ENCODE data around the gene RFX1. TPM values are rescaled to one million over a fixed set of nuclear protein-coding genes. Genes with fewer than 3 reads are reported as not detected.
"Not testable (repeated sequence)": the region's sequence is repeated elsewhere in the genome, so short reads cannot be mapped to it uniquely, and the experiment has no call there.

The RFX1 gene
- polyA plus RNA-seq, 1 donor from 2014 or later: 2.2 TPM

DNA sequence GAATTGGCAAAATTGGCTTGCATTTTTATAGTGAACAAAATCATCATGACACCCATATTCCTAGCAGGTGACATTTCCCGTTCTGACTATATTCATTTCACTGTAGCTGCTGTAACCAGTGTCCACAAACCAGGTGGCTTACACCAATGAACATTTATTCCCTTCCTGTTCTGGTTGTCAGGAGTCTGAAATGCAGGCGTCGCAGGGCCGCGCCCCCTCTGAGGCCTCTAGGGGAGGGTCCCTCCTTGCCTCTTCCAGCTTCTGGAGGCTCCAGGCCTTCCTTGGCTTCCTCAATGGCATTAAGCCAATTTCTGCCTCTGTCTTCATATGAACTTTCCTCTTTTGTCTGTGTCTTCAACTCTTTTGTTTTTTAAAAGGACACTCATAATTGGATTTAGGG lies 15.4 kb upstream of the RFX1 start:
- Histone ChIP-seq H3K4me2 (ENCODE audit: low read length) (no peak overlapping the region), H3K79me2 (replicated peaks; ENCODE audit: insufficient read depth, low read length) (no peaks in the 10 kb centered on the region), H3K9me3 (ENCODE audit: low read length) (no peaks in the 10 kb centered on the region), H3K36me3 (ENCODE audit: insufficient read depth, low read length) (no peaks in the 10 kb centered on the region), H4K20me1 (ENCODE audit: insufficient read depth) (no peaks in the 10 kb centered on the region), H3K4me3 (ENCODE audit: low read length) (no peak overlapping the region), H2AFZ (ENCODE audit: low read depth, low read length) (no peak overlapping the region), H3K27me3 (ENCODE audit: insufficient read depth, low read depth, low read length) (no peaks in the 10 kb centered on the region), H3K27ac (ENCODE audit: low read length) (no peak overlapping the region), H3K9me2 (ENCODE audit: insufficient read depth, low read length) (no peaks in the 10 kb centered on the region), H3F3A (ENCODE audit: insufficient read depth, low read length, poor library complexity, severe bottlenecking) (no peaks in the 10 kb centered on the region), H3K9ac (ENCODE audit: low read length) (no peak overlapping the region)
- TF ChIP-seq, protein P1, sequence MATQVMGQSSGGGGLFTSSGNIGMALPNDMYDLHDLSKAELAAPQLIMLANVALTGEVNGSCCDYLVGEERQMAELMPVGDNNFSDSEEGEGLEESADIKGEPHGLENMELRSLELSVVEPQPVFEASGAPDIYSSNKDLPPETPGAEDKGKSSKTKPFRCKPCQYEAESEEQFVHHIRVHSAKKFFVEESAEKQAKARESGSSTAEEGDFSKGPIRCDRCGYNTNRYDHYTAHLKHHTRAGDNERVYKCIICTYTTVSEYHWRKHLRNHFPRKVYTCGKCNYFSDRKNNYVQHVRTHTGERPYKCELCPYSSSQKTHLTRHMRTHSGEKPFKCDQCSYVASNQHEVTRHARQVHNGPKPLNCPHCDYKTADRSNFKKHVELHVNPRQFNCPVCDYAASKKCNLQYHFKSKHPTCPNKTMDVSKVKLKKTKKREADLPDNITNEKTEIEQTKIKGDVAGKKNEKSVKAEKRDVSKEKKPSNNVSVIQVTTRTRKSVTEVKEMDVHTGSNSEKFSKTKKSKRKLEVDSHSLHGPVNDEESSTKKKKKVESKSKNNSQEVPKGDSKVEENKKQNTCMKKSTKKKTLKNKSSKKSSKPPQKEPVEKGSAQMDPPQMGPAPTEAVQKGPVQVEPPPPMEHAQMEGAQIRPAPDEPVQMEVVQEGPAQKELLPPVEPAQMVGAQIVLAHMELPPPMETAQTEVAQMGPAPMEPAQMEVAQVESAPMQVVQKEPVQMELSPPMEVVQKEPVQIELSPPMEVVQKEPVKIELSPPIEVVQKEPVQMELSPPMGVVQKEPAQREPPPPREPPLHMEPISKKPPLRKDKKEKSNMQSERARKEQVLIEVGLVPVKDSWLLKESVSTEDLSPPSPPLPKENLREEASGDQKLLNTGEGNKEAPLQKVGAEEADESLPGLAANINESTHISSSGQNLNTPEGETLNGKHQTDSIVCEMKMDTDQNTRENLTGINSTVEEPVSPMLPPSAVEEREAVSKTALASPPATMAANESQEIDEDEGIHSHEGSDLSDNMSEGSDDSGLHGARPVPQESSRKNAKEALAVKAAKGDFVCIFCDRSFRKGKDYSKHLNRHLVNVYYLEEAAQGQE (IDR thresholded peaks at IDR 0.05; ENCODE audit: borderline replicate concordance): no peak
- no peak for TF ChIP-seq TAF1 (IDR thresholded peaks at IDR 0.05; ENCODE audit: low read depth)
- TF ChIP-seq EZH2 (IDR thresholded peaks at IDR 0.05; ENCODE audit: borderline replicate concordance, insufficient read depth, low read length, poor library complexity, severe bottlenecking): no peak
- TF ChIP-seq CTCF (IDR thresholded peaks at IDR 0.05; ENCODE audit: poor library complexity, severe bottlenecking): no peak
- TF ChIP-seq RAD21 (conservative IDR thresholded peaks at IDR 0.05): no peak
- no peak for TF ChIP-seq EP300 (conservative IDR thresholded peaks at IDR 0.05; ENCODE audit: poor library complexity, severe bottlenecking)
- no peak for TF ChIP-seq SMC3 (conservative IDR thresholded peaks at IDR 0.05; ENCODE audit: poor library complexity)
- TF ChIP-seq MXI1 (conservative IDR thresholded peaks at IDR 0.05; ENCODE audit: poor library complexity, severe bottlenecking): no peak
- TF ChIP-seq POLR2AphosphoS5 (IDR thresholded peaks at IDR 0.05): no peak

- not testable (repeated sequence) for H3K27me3 ChIP-seq (ENCODE audit: insufficient read depth, low read depth, low read length); H3K9ac ChIP-seq (ENCODE audit: low read length); H3K4me2 ChIP-seq (ENCODE audit: low read length); H3K4me3 ChIP-seq (ENCODE audit: low read length); H2AFZ ChIP-seq (ENCODE audit: low read depth, low read length); H3K9me2 ChIP-seq (ENCODE audit: insufficient read depth, low read length); H3K9me3 ChIP-seq (ENCODE audit: low read length); H4K20me1 ChIP-seq (ENCODE audit: insufficient read depth); H3K79me2 ChIP-seq (replicated peaks; ENCODE audit: insufficient read depth, low read length); H3K36me3 ChIP-seq (ENCODE audit: insufficient read depth, low read length); H3K27ac ChIP-seq (ENCODE audit: low read length); H3F3A ChIP-seq (ENCODE audit: insufficient read depth, low read length, poor library complexity, severe bottlenecking)
Measured at GRCh38 chr19:14019739-14020138, 13.6 kb upstream of the RFX1 start.

DNA sequence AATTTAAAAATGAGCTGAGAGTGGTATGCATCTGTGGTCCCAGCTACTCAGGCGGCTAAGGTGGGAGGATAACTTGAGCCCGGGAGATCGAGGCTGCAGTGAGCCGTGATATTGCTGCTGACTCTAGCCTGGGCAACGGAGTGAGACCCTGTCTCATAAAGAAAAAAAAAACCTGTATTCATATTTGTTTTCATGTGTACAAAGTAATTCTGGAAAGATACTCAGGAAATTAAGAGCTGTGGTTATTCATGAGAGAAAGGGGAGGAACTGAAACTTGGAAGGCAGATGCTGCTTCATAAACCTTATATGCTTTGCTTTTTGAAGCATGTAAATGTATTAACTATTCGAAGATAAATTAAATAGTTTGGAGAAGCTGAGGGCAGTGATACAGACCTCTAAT lies 13.0 kb upstream of the RFX1 start:
- Histone ChIP-seq H3K79me2 (replicated peaks; ENCODE audit: insufficient read depth, low read length) (no peaks in the 10 kb centered on the region), H3K9me2 (ENCODE audit: insufficient read depth, low read length) (no peaks in the 10 kb centered on the region), H3K4me3 (ENCODE audit: low read length) (no peak overlapping the region), H3K36me3 (ENCODE audit: insufficient read depth, low read length) (no peaks in the 10 kb centered on the region), H3K4me2 (ENCODE audit: low read length) (no peak overlapping the region), H3K27ac (ENCODE audit: low read length) (no peak overlapping the region), H2AFZ (ENCODE audit: low read depth, low read length) (no peak overlapping the region), H4K20me1 (ENCODE audit: insufficient read depth) (no peaks in the 10 kb centered on the region), H3K9ac (ENCODE audit: low read length) (no peak overlapping the region), H3K9me3 (ENCODE audit: low read length) (no peaks in the 10 kb centered on the region), H3K27me3 (ENCODE audit: insufficient read depth, low read depth, low read length) (no peaks in the 10 kb centered on the region), H3F3A (ENCODE audit: insufficient read depth, low read length, poor library complexity, severe bottlenecking) (no peaks in the 10 kb centered on the region)
- TF ChIP-seq SMC3 (conservative IDR thresholded peaks at IDR 0.05; ENCODE audit: poor library complexity) (no peak), TAF1 (IDR thresholded peaks at IDR 0.05; ENCODE audit: low read depth) (no peak), RAD21 (conservative IDR thresholded peaks at IDR 0.05) (no peak), EZH2 (IDR thresholded peaks at IDR 0.05; ENCODE audit: borderline replicate concordance, insufficient read depth, low read length, poor library complexity, severe bottlenecking) (no peak), POLR2AphosphoS5 (IDR thresholded peaks at IDR 0.05) (no peak), MXI1 (conservative IDR thresholded peaks at IDR 0.05; ENCODE audit: poor library complexity, severe bottlenecking) (no peak), CTCF (IDR thresholded peaks at IDR 0.05; ENCODE audit: poor library complexity, severe bottlenecking) (no peak), EP300 (conservative IDR thresholded peaks at IDR 0.05; ENCODE audit: poor library complexity, severe bottlenecking) (no peak)
- TF ChIP-seq, protein P1 (IDR thresholded peaks at IDR 0.05; ENCODE audit: borderline replicate concordance): no peak

Measured in neural cell (in vitro differentiated cells).